Measurements from ENCODE around the gene ADAMTS20.
"Not testable (repeated sequence)": the region's sequence is repeated elsewhere in the genome, so short reads cannot be mapped to it uniquely, and the experiment has no call there.

ADAMTS20 gene, protein sequence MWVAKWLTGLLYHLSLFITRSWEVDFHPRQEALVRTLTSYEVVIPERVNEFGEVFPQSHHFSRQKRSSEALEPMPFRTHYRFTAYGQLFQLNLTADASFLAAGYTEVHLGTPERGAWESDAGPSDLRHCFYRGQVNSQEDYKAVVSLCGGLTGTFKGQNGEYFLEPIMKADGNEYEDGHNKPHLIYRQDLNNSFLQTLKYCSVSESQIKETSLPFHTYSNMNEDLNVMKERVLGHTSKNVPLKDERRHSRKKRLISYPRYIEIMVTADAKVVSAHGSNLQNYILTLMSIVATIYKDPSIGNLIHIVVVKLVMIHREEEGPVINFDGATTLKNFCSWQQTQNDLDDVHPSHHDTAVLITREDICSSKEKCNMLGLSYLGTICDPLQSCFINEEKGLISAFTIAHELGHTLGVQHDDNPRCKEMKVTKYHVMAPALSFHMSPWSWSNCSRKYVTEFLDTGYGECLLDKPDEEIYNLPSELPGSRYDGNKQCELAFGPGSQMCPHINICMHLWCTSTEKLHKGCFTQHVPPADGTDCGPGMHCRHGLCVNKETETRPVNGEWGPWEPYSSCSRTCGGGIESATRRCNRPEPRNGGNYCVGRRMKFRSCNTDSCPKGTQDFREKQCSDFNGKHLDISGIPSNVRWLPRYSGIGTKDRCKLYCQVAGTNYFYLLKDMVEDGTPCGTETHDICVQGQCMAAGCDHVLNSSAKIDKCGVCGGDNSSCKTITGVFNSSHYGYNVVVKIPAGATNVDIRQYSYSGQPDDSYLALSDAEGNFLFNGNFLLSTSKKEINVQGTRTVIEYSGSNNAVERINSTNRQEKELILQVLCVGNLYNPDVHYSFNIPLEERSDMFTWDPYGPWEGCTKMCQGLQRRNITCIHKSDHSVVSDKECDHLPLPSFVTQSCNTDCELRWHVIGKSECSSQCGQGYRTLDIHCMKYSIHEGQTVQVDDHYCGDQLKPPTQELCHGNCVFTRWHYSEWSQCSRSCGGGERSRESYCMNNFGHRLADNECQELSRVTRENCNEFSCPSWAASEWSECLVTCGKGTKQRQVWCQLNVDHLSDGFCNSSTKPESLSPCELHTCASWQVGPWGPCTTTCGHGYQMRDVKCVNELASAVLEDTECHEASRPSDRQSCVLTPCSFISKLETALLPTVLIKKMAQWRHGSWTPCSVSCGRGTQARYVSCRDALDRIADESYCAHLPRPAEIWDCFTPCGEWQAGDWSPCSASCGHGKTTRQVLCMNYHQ (N-terminal part only)

GRCh38 chr12:43551971-43552559, at the start of gene ADAMTS20:
TSS of gene ADAMTS20 (minus strand) at chr12:43552203. CDS start at chr12:43551921, 282 bp downstream.
- DNase-seq: no peak

DNA sequence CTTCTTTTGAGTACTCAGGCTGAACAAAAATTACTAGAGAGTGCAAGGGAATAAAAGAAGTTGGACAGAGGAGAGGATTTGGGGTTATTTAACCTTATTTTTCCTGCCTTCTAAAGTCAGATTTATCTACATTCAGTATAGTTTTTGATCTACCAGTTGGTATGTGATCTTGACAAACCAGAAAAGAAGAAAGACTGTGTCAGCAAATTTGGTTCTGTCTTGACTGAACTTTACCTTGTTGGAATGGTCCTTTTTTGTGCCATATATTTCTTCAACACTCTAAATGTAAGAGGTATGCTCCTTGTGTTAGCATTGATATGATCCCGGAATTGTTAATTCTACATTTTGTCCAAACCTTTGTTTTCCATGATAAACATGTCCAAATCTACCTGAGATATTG, 47.7 kb upstream of the ADAMTS20 start:
- DNase-seq: no peak

- no peak for DNase-seq
Measured at GRCh38 chr12:43599066-43599465, 47.1 kb upstream of the ADAMTS20 start.

- DNase-seq: no peak
Measured at GRCh38 chr12:43590307-43590706, 38.3 kb upstream of the ADAMTS20 start.

DNA sequence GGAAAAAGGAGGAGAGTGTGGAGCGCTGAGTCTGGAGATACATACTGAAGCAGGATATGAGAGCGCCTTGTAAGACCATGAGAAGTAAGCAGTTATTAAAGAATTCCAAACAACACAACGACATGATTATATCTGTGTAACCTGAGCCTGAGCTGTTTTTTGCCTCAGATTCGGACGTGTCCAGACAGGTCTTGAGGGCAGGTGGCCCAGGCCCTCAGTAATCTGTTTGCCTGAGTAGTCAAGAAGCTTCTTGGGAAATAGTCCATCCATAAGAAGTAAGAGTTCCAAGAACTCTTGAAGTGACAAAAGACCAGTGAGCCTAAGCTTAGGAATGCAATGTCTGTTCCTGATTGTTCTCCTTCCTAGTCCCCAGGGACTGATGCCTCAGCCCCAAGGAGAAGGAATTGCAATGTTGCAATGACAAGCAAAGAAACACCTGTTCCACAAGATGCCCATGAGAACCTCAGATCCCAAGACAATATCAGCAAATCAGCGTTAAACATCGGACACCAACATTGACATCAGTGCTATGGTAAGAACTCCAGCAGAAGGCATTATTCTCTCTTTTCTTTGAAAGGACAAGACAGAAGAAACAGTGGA, 34.7 kb upstream of the ADAMTS20 start:
- DNase-seq: no peak

GRCh38 chr12:43585676-43586075, 33.7 kb upstream of the ADAMTS20 start:
- no peak for DNase-seq

DNA sequence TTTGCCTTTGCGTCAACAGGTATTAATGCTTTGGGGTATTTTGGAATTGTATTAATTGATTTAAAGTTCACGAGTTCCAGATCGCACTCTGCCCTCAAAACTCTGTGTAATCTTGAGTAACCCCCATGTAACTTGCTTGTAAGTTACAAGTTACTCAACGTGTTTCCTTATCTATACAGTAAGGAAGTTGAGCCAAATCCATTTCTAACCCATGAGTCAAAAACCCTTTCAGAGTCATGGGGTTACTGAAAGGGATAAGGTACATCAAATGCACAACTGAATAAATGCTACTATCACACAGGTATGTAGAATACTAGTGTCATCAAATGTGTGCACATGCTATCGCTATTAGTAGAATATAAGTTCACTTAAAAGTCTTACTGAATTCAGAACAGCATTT, 28.6 kb upstream of the ADAMTS20 start:
- no peak for DNase-seq

GRCh38 chr12:43579206-43579605, 27.2 kb upstream of the ADAMTS20 start:
- no peak for DNase-seq

GRCh38 chr12:43578782-43579181, 26.8 kb upstream of the ADAMTS20 start:
- DNase-seq: no peak

DNA sequence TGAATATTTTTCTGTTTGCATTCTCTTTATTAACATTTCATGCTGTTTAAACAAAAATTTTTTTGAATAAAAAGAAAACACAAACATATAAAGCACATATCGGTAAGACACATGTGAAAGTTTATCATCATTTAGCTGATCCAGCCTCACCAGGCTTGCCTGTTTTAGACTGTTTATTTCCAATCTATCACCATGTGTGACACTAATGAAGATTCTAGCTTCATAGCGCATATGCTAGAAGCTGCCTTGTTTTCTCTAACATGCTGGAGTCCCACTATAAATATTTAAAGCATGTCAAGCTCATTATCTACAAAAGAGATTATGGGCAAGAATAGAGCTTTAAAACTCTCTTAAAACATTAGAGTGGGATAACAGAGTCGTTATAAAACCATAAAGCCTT, 25.4 kb upstream of the ADAMTS20 start:
- no peak for DNase-seq

GRCh38 chr12:43576162-43576561, 24.2 kb upstream of the ADAMTS20 start:
- no peak for DNase-seq

DNA sequence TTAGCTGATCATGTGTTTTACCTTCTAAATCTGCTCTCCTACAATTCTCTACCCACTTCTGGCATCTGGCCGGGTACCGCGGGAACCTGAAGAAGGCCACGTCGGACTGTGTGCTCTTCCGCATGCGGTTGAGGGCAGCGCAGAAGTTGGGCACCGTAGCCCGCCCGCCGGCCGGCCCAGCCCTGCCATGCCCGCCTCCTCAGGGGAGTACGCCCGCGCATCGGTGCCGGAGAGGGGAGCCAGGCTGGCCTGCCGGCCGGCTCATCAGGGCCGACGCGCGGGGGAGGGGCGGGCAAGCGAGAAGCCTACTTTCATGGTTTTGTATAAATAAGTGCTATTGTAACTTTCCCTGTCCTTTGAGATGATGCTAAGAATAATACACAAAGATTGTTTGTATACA, 19.9 kb upstream of the ADAMTS20 start:
- DNase-seq: no peak

DNA sequence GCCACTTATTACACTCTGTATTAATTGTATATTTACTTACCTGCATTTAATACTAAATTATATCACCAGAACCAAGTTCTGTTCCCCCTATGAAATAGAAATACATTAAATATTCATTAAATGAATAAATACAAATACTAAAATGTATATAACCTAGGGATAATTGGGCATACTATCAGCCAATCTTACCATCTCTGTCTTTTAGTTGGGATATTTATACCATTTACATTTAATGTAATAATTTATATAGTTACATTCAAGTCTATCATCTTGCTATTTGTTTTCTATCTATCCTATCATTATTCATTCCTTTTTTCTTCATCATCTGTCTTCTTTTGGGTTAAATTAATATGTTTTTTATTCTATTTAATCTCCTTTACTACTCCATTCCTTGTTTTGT, 4.1 kb upstream of the ADAMTS20 start:
- DNase-seq: no peak

DNA sequence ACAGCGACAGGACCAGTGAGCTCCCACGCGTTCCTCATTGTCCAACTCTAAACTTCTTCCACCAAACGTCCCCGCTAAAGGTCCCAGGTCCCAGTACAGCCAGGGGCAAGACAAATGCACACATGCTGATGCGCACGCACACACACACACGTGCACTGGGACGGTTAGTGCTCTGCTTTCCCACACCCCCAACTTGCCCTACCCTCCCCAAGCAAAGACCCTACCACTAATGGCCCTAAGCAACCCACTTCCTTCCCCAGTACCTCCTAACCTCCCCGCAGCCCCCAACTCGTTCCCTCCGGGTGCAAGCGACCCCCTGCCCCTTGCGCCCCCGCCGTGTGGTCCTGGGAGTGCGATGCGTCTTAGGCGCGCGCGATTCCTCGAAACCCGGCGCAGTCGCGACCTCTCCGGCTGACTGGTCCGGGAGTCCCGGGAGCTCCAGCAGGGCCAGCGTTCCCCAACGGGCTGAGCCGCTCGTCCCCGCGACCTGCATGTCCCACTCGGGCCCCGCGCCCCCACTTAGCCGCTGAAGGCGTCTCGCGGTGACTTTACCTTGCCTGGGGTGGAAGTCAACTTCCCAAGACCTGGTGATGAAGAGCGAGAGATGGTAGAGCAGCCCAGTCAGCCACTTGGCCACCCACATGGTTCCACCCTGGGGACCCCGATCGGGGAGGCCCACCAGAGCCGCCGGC, 578 bp downstream of the ADAMTS20 start:
- no peak for DNase-seq

DNA sequence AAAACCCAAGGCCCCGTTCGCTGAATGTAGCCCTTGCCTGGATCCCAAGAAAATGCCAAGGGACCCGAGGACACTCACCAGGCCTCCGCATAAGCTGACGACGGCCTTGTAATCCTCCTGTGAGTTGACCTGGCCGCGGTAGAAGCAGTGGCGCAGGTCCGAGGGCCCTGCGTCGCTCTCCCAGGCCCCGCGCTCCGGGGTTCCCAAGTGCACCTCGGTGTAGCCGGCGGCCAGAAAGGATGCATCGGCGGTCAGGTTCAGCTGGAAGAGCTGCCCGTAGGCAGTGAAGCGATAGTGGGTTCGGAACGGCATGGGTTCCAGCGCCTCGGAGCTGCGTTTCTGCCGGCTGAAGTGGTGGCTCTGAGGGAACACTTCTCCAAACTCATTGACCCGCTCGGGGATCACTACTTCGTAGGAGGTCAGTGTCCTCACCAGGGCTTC, 1.2 kb downstream of the ADAMTS20 start:
- no peak for DNase-seq

DNA sequence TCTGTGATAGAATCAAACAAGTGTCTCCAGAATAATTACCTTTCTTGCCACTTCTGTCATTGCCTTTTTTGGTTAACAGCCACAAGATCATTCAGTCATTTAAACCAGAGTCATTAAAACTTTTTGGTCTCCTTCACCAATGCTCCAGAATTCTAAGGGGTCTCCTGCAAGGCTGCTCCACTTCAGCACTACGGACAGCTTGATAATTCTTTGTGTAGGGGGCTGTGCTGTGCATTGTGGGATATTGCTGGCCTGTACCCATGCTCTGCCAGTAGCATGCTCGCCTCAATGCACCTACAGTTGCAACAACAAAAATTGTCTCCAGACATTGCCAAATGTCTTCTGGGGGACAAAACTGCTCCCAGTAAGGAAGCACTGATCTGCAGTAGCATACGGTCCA, 7.3 kb downstream of the ADAMTS20 start:
- DNase-seq: no peak

GRCh38 chr12:43540470-43540869, 11.5 kb downstream of the ADAMTS20 start:
- DNase-seq: no peak

DNA sequence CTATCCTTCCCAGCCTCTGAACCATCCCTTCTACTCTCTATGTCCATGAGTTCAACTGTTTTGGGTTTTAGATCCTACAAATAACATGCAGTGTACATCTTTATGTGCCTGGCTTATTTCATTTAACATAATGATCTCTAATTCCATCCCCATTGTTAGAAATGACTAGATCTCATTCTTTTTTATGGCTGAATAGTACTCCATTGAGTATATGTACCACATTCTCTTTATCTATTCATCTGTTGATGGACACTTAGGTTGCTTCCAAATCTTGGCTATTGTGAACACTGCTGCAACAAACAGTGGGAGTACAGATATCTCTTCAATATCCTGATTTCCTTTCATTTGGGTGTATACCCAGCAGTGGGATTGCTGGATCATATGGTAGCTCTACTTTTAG, 14.3 kb downstream of the ADAMTS20 start:
- DNase-seq: not testable (repeated sequence)

- no peak for DNase-seq
Measured at GRCh38 chr12:43516045-43516444, 36.0 kb downstream of the ADAMTS20 start.

DNA sequence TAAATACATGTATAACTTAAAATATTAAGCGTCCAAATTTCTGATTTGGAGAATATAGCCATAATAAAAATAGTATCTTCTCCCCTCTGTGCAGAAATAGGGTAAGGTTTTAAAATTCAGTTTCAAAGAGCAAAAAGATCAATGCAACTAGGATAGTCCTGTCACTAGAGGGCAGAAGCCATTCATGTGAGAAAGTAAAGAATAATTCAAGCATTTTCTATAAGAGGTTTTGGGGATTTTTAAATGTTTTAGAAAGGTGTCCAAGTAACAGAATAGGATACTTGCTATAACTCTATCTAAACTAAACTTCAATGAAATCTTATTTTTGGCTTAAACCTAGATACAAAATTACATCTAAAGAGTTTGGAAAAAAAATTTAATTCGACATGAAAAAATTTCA, 50.3 kb downstream of the ADAMTS20 start:
- no peak for DNase-seq

GRCh38 chr12:43493261-43493797, 58.7 kb downstream of the ADAMTS20 start:
- DNase-seq: no peak

Data from stimulated activated CD4-positive, alpha-beta T cell treated with anti-CD3 and anti-CD28 coated beads, Interleukin-4, amount 100 ng/mL, for 1 hour (primary cell).